ENCODE data around the gene MEP1B.

MEP1B gene

DNA sequence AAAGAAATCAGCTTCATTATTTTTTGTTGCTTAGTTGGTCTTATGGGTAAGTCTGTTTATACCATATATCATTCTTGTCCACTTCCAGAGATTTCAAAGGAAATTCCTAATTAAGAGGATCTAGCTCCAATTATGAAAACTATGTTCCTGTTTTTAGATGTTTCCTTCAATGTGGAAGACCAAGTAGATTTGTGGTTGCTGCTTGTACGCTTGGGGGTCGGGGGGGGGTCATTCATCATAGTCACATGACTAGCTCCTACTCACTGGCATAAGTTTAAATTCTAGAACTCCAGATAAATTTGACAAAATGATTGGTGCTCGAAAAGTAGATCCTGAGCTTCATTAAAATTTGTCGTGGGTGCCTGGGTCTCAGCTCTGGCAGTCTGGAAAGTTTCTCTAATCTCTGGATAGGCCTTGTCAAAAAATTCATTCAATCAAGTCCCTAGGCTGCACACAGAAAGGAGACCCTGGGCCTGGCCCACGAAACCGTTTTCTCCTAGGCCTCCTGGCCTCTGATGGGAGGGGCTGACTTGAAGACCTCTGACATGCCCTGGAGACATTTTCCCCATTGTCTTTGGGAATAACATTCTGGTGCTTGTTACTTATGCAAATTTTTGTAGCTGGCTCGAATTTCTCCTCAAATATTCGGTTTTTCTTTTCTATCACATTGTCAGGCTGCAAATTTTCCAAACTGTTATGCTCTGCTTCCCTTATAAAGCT is 62.5 kb downstream of the MEP1B start:
- Histone ChIP-seq H3K27me3 (ENCODE audit: insufficient read depth, low read length) (no peaks in the 10 kb centered on the region), H3K27ac (ENCODE audit: low read depth, low read length, poor library complexity, severe bottlenecking) (no peak overlapping the region), H3K9me2 (ENCODE audit: low read depth, low read length) (no peaks in the 10 kb centered on the region), H3K4me2 (ENCODE audit: low read length) (no peak overlapping the region), H3K4me1 (ENCODE audit: insufficient read depth, low read length, severe bottlenecking) (no peaks in the 10 kb centered on the region), H3K9ac (ENCODE audit: low read length) (no peak overlapping the region), H3K36me3 (ENCODE audit: insufficient read depth, low read length) (no peaks in the 10 kb centered on the region), H4K20me1 (ENCODE audit: insufficient read depth, low read length) (no peaks in the 10 kb centered on the region), H3F3A (ENCODE audit: insufficient read depth, low read length) (no peaks in the 10 kb centered on the region), H3K79me2 (ENCODE audit: insufficient read depth, low read length) (no peaks in the 10 kb centered on the region), H3K9me3 (ENCODE audit: low read length) (no peaks in the 10 kb centered on the region), H3K4me3 (ENCODE audit: low read depth, low read length, poor library complexity, severe bottlenecking) (no peak overlapping the region), H2AFZ (ENCODE audit: low read length) (no peak overlapping the region)
- TF ChIP-seq, protein P1, sequence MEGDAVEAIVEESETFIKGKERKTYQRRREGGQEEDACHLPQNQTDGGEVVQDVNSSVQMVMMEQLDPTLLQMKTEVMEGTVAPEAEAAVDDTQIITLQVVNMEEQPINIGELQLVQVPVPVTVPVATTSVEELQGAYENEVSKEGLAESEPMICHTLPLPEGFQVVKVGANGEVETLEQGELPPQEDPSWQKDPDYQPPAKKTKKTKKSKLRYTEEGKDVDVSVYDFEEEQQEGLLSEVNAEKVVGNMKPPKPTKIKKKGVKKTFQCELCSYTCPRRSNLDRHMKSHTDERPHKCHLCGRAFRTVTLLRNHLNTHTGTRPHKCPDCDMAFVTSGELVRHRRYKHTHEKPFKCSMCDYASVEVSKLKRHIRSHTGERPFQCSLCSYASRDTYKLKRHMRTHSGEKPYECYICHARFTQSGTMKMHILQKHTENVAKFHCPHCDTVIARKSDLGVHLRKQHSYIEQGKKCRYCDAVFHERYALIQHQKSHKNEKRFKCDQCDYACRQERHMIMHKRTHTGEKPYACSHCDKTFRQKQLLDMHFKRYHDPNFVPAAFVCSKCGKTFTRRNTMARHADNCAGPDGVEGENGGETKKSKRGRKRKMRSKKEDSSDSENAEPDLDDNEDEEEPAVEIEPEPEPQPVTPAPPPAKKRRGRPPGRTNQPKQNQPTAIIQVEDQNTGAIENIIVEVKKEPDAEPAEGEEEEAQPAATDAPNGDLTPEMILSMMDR (IDR thresholded peaks at IDR 0.05; ENCODE audit: low read length): no peak

DNA sequence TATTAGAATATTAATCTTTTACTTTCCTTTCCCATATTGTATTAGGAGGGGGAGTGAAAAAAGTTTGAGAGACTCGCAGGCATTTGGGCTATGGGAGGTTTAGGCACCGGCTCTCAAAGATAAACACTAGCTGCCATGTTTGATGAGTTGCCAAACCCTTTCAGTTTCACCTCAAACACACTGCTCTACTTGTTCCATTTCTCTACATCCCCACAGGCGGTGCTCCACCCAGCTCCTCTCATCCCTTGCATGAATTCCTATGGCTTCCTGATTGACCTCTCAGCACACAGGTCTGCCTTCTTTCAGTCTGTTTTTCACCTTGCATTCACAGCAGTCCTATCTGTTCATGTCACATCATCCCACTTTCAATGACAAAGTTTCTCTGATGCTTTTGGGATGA is 65.7 kb downstream of the MEP1B start:
- no peak overlapping the region for H3K9ac ChIP-seq (ENCODE audit: low read length)
- H3F3A ChIP-seq (ENCODE audit: insufficient read depth, low read length): no peaks in the 10 kb centered on the region
- H2AFZ ChIP-seq (ENCODE audit: low read length): no peak overlapping the region
- no peaks in the 10 kb centered on the region for H3K9me2 ChIP-seq (ENCODE audit: low read depth, low read length)
- no peaks in the 10 kb centered on the region for H4K20me1 ChIP-seq (ENCODE audit: insufficient read depth, low read length)
- no peak overlapping the region for H3K4me2 ChIP-seq (ENCODE audit: low read length)
- H3K4me1 ChIP-seq (ENCODE audit: insufficient read depth, low read length, severe bottlenecking): no peaks in the 10 kb centered on the region
- H3K36me3 ChIP-seq (ENCODE audit: insufficient read depth, low read length): no peaks in the 10 kb centered on the region
- TF ChIP-seq EZH2 (IDR thresholded peaks at IDR 0.05; ENCODE audit: borderline replicate concordance, low read length): no peak
- TF ChIP-seq, protein P1 (IDR thresholded peaks at IDR 0.05; ENCODE audit: low read length): no peak
- H3K9me3 ChIP-seq (ENCODE audit: low read length): no peaks in the 10 kb centered on the region
- H3K79me2 ChIP-seq (ENCODE audit: insufficient read depth, low read length): no peaks in the 10 kb centered on the region
- H3K27ac ChIP-seq (ENCODE audit: low read depth, low read length, poor library complexity, severe bottlenecking): no peak overlapping the region
- no peak overlapping the region for H3K4me3 ChIP-seq (ENCODE audit: low read depth, low read length, poor library complexity, severe bottlenecking)
- no peaks in the 10 kb centered on the region for H3K27me3 ChIP-seq (ENCODE audit: insufficient read depth, low read length)

DNA sequence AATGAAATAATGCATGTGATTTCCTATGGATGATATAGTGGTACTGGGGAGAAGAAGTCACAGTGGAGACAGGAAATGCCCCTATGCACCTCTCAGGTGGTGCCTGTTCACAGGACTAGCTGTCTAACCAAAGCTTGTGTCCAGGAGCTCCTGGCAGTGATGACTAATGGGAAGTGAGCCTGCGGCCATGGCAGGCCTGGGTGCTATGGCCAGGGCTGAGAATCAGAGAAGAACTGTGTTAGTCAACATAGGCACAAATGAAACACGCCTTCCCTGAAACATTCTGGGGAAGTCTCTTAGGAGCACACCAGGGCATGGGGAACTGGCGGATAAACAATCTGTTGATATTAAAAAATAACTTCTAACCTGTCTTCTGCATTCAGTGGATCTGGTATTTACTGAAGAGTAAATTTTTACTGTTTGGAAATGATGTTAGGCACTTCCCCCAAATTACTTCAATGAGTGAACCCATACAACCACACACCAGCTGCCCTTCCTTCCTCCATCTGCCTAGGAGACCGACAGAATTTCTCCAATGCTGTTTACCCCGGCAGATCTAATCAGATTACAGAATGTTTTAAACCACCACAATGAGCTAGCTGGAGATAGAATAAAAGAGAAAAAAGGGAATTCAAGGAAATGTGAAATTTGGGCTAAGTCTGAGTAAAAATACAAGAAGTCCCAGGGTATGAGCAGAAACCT is 67.4 kb downstream of the MEP1B start:
- Histone ChIP-seq H3K27me3 (ENCODE audit: insufficient read depth, low read length) (no peaks in the 10 kb centered on the region), H3K4me2 (ENCODE audit: low read length) (no peak overlapping the region), H3K4me1 (ENCODE audit: insufficient read depth, low read length, severe bottlenecking) (no peaks in the 10 kb centered on the region), H3K9ac (ENCODE audit: low read length) (no peak overlapping the region), H3K4me3 (ENCODE audit: low read depth, low read length, poor library complexity, severe bottlenecking) (no peak overlapping the region), H3F3A (ENCODE audit: insufficient read depth, low read length) (no peaks in the 10 kb centered on the region), H4K20me1 (ENCODE audit: insufficient read depth, low read length) (no peaks in the 10 kb centered on the region), H2AFZ (ENCODE audit: low read length) (no peak overlapping the region), H3K79me2 (ENCODE audit: insufficient read depth, low read length) (no peaks in the 10 kb centered on the region), H3K9me2 (ENCODE audit: low read depth, low read length) (no peaks in the 10 kb centered on the region), H3K27ac (ENCODE audit: low read depth, low read length, poor library complexity, severe bottlenecking) (no peak overlapping the region), H3K9me3 (ENCODE audit: low read length) (no peaks in the 10 kb centered on the region), H3K36me3 (ENCODE audit: insufficient read depth, low read length) (no peaks in the 10 kb centered on the region)
- no peak for TF ChIP-seq EZH2 (IDR thresholded peaks at IDR 0.05; ENCODE audit: borderline replicate concordance, low read length)
- TF ChIP-seq, protein P1 (IDR thresholded peaks at IDR 0.05; ENCODE audit: low read length): no peak

Data from OCI-LY1 (cell line).